Peyer's patch (tissue), 4 donors: ENCODE results near the gene MAPK8IP1.

Experiments used
- POLR2A ChIP-seq, 2 donors: fragments of 450-650 bp; IDR thresholded peaks; one replicate each; pipeline ENCODE4 v1.5.1; 2017; ENCODE audit warnings: antibody characterized with exemption in 2 of 2, mild to moderate bottlenecking in 2 of 2, moderate library complexity in 2 of 2
- TF ChIP-seq, protein P1 (sequence below), 6 experiments: fragments of 450-650 bp in 4 of 6; fragments of 200-600 bp in 2 of 6; sonication (generic) in 1 of 6; IDR thresholded peaks; one replicate each; pipeline ENCODE4 v1.5.1; 2017 to 2019; ENCODE audit warnings: antibody characterized with exemption in 6 of 6, mild to moderate bottlenecking in 3 of 6, moderate library complexity in 1 of 6

DNA sequence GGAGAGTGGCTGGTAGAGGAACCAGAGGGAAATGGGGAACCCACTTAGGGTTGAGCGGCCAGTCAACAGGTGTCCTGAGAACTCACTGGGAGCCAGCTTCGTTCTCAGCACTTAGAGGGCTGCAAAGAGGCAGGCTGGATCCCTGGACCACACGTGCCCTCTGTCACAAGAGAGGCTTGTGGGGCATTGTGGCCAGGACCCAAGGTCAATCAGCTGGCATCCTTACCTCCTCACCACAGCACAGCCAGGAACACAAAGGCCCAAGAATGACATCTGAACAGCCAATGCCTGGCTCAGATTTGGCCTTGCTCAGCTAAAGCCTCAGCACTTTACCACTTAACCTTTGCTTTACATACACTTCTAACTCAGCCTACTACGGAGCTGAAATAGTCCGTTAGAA lies 7.4 kb downstream of the MAPK8IP1 start:
- TF ChIP-seq, protein P1, sequence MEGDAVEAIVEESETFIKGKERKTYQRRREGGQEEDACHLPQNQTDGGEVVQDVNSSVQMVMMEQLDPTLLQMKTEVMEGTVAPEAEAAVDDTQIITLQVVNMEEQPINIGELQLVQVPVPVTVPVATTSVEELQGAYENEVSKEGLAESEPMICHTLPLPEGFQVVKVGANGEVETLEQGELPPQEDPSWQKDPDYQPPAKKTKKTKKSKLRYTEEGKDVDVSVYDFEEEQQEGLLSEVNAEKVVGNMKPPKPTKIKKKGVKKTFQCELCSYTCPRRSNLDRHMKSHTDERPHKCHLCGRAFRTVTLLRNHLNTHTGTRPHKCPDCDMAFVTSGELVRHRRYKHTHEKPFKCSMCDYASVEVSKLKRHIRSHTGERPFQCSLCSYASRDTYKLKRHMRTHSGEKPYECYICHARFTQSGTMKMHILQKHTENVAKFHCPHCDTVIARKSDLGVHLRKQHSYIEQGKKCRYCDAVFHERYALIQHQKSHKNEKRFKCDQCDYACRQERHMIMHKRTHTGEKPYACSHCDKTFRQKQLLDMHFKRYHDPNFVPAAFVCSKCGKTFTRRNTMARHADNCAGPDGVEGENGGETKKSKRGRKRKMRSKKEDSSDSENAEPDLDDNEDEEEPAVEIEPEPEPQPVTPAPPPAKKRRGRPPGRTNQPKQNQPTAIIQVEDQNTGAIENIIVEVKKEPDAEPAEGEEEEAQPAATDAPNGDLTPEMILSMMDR (IDR thresholded peaks at IDR 0.05): no peak
- TF ChIP-seq POLR2A (IDR thresholded peaks at IDR 0.05): no peak
